OCI-LY1 (cell line): ENCODE measurements around the gene TNFAIP1.

Experiments used
- H2AFZ ChIP-seq: fragments of 200-600 bp; sonication (generic), shearing (Covaris generic); 2 replicates; pipeline ENCODE4 v1.6.0; 2014; ENCODE audit warnings: antibody characterized with exemption, mild to moderate bottlenecking, low read length
- H3F3A ChIP-seq: fragments of 200-600 bp; sonication (generic), shearing (Covaris generic); 2 replicates; pipeline ENCODE4 v1.6.0; 2014; ENCODE audit warnings: mild to moderate bottlenecking, antibody characterized with exemption, low read length, moderate library complexity; ENCODE audit not compliant: insufficient read depth
- H3K27ac ChIP-seq: fragments of 200-600 bp; sonication (generic); 2 replicates; pipeline ENCODE4 v1.5.1; 2014; ENCODE audit warnings: low read length, mixed run types, mild to moderate bottlenecking, low read depth; ENCODE audit not compliant: poor library complexity, severe bottlenecking
- H3K27me3 ChIP-seq: fragments of 200-600 bp; sonication (generic); 2 replicates; pipeline ENCODE4 v1.6.0; 2014; ENCODE audit warnings: antibody characterized with exemption, mild to moderate bottlenecking, low read length, moderate library complexity; ENCODE audit not compliant: insufficient read depth
- H3K36me3 ChIP-seq: fragments of 200-600 bp; sonication (generic); 2 replicates; pipeline ENCODE4 v1.6.1; 2014; ENCODE audit warnings: mild to moderate bottlenecking, antibody characterized with exemption, low read length, moderate library complexity, mixed read lengths; ENCODE audit not compliant: insufficient read depth
- H3K4me1 ChIP-seq: fragments of 200-600 bp; sonication (generic); 2 replicates; pipeline ENCODE4 v1.5.1; 2014; ENCODE audit warnings: mild to moderate bottlenecking, low read length, moderate library complexity; ENCODE audit not compliant: insufficient read depth, severe bottlenecking
- H3K4me2 ChIP-seq: fragments of 200-600 bp; sonication (generic), shearing (Covaris generic); 2 replicates; pipeline ENCODE4 v1.6.1; 2014; ENCODE audit warnings: low read length
- H3K4me3 ChIP-seq: fragments of 200-600 bp; sonication (generic); 2 replicates; pipeline ENCODE4 v1.5.1; 2014; ENCODE audit warnings: low read length, low read depth, mild to moderate bottlenecking, mixed read lengths; ENCODE audit not compliant: poor library complexity, severe bottlenecking
- H3K79me2 ChIP-seq: fragments of 200-600 bp; shearing (Covaris generic); 2 replicates; pipeline ENCODE4 v1.6.1; 2016; ENCODE audit warnings: mixed run types, low read length, mixed read lengths; ENCODE audit not compliant: insufficient read depth
- H3K9ac ChIP-seq: fragments of 200-600 bp; sonication (generic), shearing (Covaris generic); 2 replicates; pipeline ENCODE4 v1.6.1; 2014; ENCODE audit warnings: mild to moderate bottlenecking, low read length, mixed read lengths
- H3K9me2 ChIP-seq: fragments of 200-600 bp; sonication (generic), shearing (Covaris generic); 2 replicates; pipeline ENCODE4 v1.6.1; 2014; ENCODE audit warnings: low read depth, mild to moderate bottlenecking, low read length, mixed read lengths
- H3K9me3 ChIP-seq: fragments of 200-600 bp; shearing (Covaris generic); 2 replicates; pipeline ENCODE4 v1.6.1; 2014; ENCODE audit warnings: low read length, mixed read lengths
- H4K20me1 ChIP-seq: fragments of 200-600 bp; sonication (generic), shearing (Covaris generic); 2 replicates; pipeline ENCODE4 v1.6.0; 2016; ENCODE audit warnings: mild to moderate bottlenecking, low read length; ENCODE audit not compliant: insufficient read depth
- CTCF ChIP-seq: fragments of 200-600 bp; sonication (generic), shearing (Covaris generic); IDR thresholded peaks from 2 replicates; pipeline ENCODE4 v1.5.1; 2017; ENCODE audit warnings: mild to moderate bottlenecking, antibody characterized with exemption, low read length, moderate library complexity, mixed read lengths
- EZH2 ChIP-seq: fragments of 200-600 bp; sonication (generic), shearing (Covaris generic); IDR thresholded peaks from 2 replicates; pipeline ENCODE4 v1.8.0; 2017; ENCODE audit warnings: borderline replicate concordance, mixed run types, mild to moderate bottlenecking, antibody characterized with exemption, low read length, moderate library complexity, mixed read lengths

The TNFAIP1 gene

GRCh38 chr17:28363186-28363585 is 27.6 kb downstream of the TNFAIP1 start:
- Histone ChIP-seq H3K4me1 (peaks cover 6% of the 10 kb centered on the region), H2AFZ (no peak overlapping the region), H3K79me2 (peaks cover 2% of the 10 kb centered on the region; the same call in 1 of the 2 replicates), H3K4me3 (no peak overlapping the region), H3K4me2 (no peak overlapping the region), H4K20me1 (no peaks in the 10 kb centered on the region), H3K27ac (no peak overlapping the region), H3K9me3 (no peaks in the 10 kb centered on the region), H3F3A (no peaks in the 10 kb centered on the region), H3K9me2 (no peaks in the 10 kb centered on the region), H3K36me3 (peaks cover 41% of the 10 kb centered on the region), H3K27me3 (no peaks in the 10 kb centered on the region), H3K9ac (no peak overlapping the region)
- TF ChIP-seq EZH2 (no peak), CTCF (no peak)

- peaks cover 40% of the 10 kb centered on the region for H3K36me3 ChIP-seq
Observed at GRCh38 chr17:28363776-28364650, 28.5 kb downstream of the TNFAIP1 start.

GRCh38 chr17:28364665-28365363 is 29.3 kb downstream of the TNFAIP1 start, which contains the start of gene SEBOX:
TSS of gene SEBOX (minus strand) at chr17:28365199. CDS start at chr17:28365151, 48 bp downstream.
- TF ChIP-seq CTCF, result no peak
- Histone ChIP-seq H3K9me2 (no peaks in the 10 kb centered on the region), H3K9me3 (no peaks in the 10 kb centered on the region), H3K4me1 (no peaks in the 10 kb centered on the region), H3K27ac (no peak within 1 kb of the TSS), H3K4me2 (no peak within 1 kb of the TSS), H2AFZ (no peak within 1 kb of the TSS), H4K20me1 (no peaks in the 10 kb centered on the region), H3K36me3 (peaks cover 35% of the 10 kb centered on the region), H3F3A (no peaks in the 10 kb centered on the region), H3K79me2 (no peaks in the 10 kb centered on the region), H3K9ac (no peak within 1 kb of the TSS), H3K27me3 (no peaks in the 10 kb centered on the region), H3K4me3 (no peak within 1 kb of the TSS)

More at GRCh38 chr17:28363776-28364650, 28.5 kb downstream of the TNFAIP1 start:
- no peak overlapping the region for H3K9ac ChIP-seq
- no peaks in the 10 kb centered on the region for H3F3A ChIP-seq
- no peak overlapping the region for H3K4me3 ChIP-seq
- H3K27ac ChIP-seq, result no peak overlapping the region
- no peaks in the 10 kb centered on the region for H4K20me1 ChIP-seq
- no peaks in the 10 kb centered on the region for H3K4me1 ChIP-seq
- no peaks in the 10 kb centered on the region for H3K79me2 ChIP-seq
- TF ChIP-seq EZH2, result no peak
- no peak for TF ChIP-seq CTCF
- no peak overlapping the region for H2AFZ ChIP-seq
- H3K27me3 ChIP-seq, result no peaks in the 10 kb centered on the region
- no peaks in the 10 kb centered on the region for H3K9me3 ChIP-seq
- H3K9me2 ChIP-seq, result no peaks in the 10 kb centered on the region
- no peak overlapping the region for H3K4me2 ChIP-seq
